RWPE2 (cell line): ENCODE results near the gene TEX14.
"Not testable (repeated sequence)": the region's sequence is repeated elsewhere in the genome, so short reads cannot be mapped to it uniquely, and the experiment has no call there.

Source experiments
- ATAC-seq: fragments of 200-7000 bp; cut with Tn5 transposase; 3 replicates; pipeline ENCODE4 v1.9.1; 2021; ENCODE audit warnings: low read depth
- DNase-seq: peaks from one replicate; pipeline ENCODE4 v3.0.0-alpha.2; 2020; ENCODE audit warnings: low spot score
- H3K27ac ChIP-seq: fragments of 450-650 bp; 2 replicates; pipeline ENCODE4 v1.5.1; 2017; ENCODE audit warnings: mild to moderate bottlenecking; ENCODE audit not compliant: poor library complexity, severe bottlenecking
- H3K27me3 ChIP-seq: fragments of 250-450 bp; sonication (Bioruptor Pico); 2 replicates; pipeline ENCODE4 v1.5.1; 2021; ENCODE audit warnings: mild to moderate bottlenecking, moderate library complexity; ENCODE audit not compliant: insufficient read depth, poor library complexity, severe bottlenecking
- H3K36me3 ChIP-seq: fragments of 250-450 bp; sonication (Bioruptor Pico); 2 replicates; pipeline ENCODE4 v1.5.1; 2020; ENCODE audit warnings: low read depth, mild to moderate bottlenecking, moderate library complexity
- H3K4me1 ChIP-seq: fragments of 250-450 bp; sonication (Bioruptor Pico); 2 replicates; pipeline ENCODE4 v1.5.1; 2021; ENCODE audit warnings: mild to moderate bottlenecking, moderate library complexity; ENCODE audit not compliant: insufficient read depth, poor library complexity, severe bottlenecking
- H3K4me3 ChIP-seq: fragments of 250-450 bp; sonication (Bioruptor Pico); 2 replicates; pipeline ENCODE4 v1.5.1; 2021; ENCODE audit warnings: mild to moderate bottlenecking, moderate library complexity; ENCODE audit not compliant: severe bottlenecking
- H3K9me3 ChIP-seq: fragments of 250-450 bp; sonication (Bioruptor Pico); 2 replicates; pipeline ENCODE4 v1.5.1; 2021; ENCODE audit warnings: mild to moderate bottlenecking, moderate library complexity; ENCODE audit not compliant: severe bottlenecking
- CTCF ChIP-seq: fragments of 450-650 bp; IDR thresholded peaks from one replicate; pipeline ENCODE4 v1.5.1; 2017; ENCODE audit warnings: mild to moderate bottlenecking, moderate library complexity; ENCODE audit not compliant: poor library complexity, severe bottlenecking

Gene TEX14

GRCh38 chr17:58692239-58693055, 602 bp upstream of the TEX14 start, which contains the start of gene RAD51C:
Gene RAD51C (plus strand): TSS chr17:58692602. CDS start chr17:58692644, 42 bp downstream.
- TF ChIP-seq CTCF = no peak
- ATAC-seq (peak; percentile 95), DNase-seq (peak; percentile 89)
- peak within 1 kb of the TSS; percentile 57 for H3K4me3 ChIP-seq
- H3K36me3 ChIP-seq = peaks cover 20% of the 10 kb centered on the region
- no peaks in the 10 kb centered on the region for H3K9me3 ChIP-seq
- H3K4me1 ChIP-seq = peaks cover 12% of the 10 kb centered on the region
- peak within 1 kb of the TSS; percentile 69 for H3K27ac ChIP-seq
- H3K27me3 ChIP-seq = no peaks in the 10 kb centered on the region

GRCh38 chr17:58690033-58690432, 1.8 kb downstream of the TEX14 start:
- peaks cover 12% of the 10 kb centered on the region for H3K36me3 ChIP-seq
- not testable (repeated sequence) for H3K27me3 ChIP-seq, DNase-seq, ATAC-seq, H3K27ac ChIP-seq, H3K4me3 ChIP-seq, H3K9me3 ChIP-seq
- H3K4me1 ChIP-seq = peaks cover 12% of the 10 kb centered on the region

- TF ChIP-seq CTCF = no peak
- DNase-seq (no peak), ATAC-seq (no peak)
- Histone ChIP-seq H3K27ac (no peak overlapping the region), H3K27me3 (no peaks in the 10 kb centered on the region), H3K4me3 (no peak overlapping the region), H3K36me3 (no peaks in the 10 kb centered on the region), H3K4me1 (peaks cover 4% of the 10 kb centered on the region), H3K9me3 (no peaks in the 10 kb centered on the region)
These were observed 3.3 kb downstream of the TEX14 start for GRCh38 chr17:58688521-58688920.

- ATAC-seq = no peak
- no peaks in the 10 kb centered on the region for H3K4me1 ChIP-seq
- TF ChIP-seq CTCF = no peak
- H3K4me3 ChIP-seq = no peak overlapping the region
- H3K36me3 ChIP-seq = no peaks in the 10 kb centered on the region
- no peak overlapping the region for H3K27ac ChIP-seq
- no peak for DNase-seq
- no peaks in the 10 kb centered on the region for H3K27me3 ChIP-seq
- H3K9me3 ChIP-seq = no peaks in the 10 kb centered on the region
These were observed 4.9 kb downstream of the TEX14 start for GRCh38 chr17:58686980-58687379.

GRCh38 chr17:58684462-58684861, 7.4 kb downstream of the TEX14 start:
- not testable (repeated sequence) for H3K4me1 ChIP-seq, H3K4me3 ChIP-seq, H3K36me3 ChIP-seq, DNase-seq, H3K27ac ChIP-seq, H3K27me3 ChIP-seq, H3K9me3 ChIP-seq, ATAC-seq

- H3K4me1 ChIP-seq = peaks cover 1% of the 10 kb centered on the region
- no peak overlapping the region for H3K27ac ChIP-seq
- H3K4me3 ChIP-seq = no peak overlapping the region
- no peak for TF ChIP-seq CTCF
- DNase-seq (no peak), ATAC-seq (no peak)
- no peaks in the 10 kb centered on the region for H3K36me3 ChIP-seq
- H3K27me3 ChIP-seq = no peaks in the 10 kb centered on the region
- no peaks in the 10 kb centered on the region for H3K9me3 ChIP-seq
These were observed 7.8 kb downstream of the TEX14 start for GRCh38 chr17:58684003-58684402.
